ENCODE data around the gene PTTG1IP. TPM values are rescaled to one million over a fixed set of nuclear protein-coding genes. Genes with fewer than 3 reads are reported as not detected.
A peak's percentile ranks its signal among the peaks of the same experiment; 100 is the strongest.

PTTG1IP gene
- polyA plus RNA-seq, 6 donors from 2014 or later = 28.1 to 43.5 (median 36.1) TPM

- peak overlapping the region; percentile 82 to 95 (median 91) for H3K4me3 Mint-ChIP-seq
- no peaks in the 10 kb centered on the region for H3K9me3 Mint-ChIP-seq
- ATAC-seq (ENCODE audit: low read depth in 2 of 2) (peak in 1 of 2 donors; percentile 11), DNase-seq (no peak)
- H3K27ac Mint-ChIP-seq = peak overlapping the region; percentile 27 to 91 (median 61)
- H3K36me3 Mint-ChIP-seq = peaks cover 0 to 13% of the 10 kb centered on the region in 2 donors
- peaks cover 26 to 38% (median 29%) of the 10 kb centered on the region in 3 donors for H3K4me1 Mint-ChIP-seq
- no peaks in the 10 kb centered on the region for H3K27me3 Mint-ChIP-seq
These were observed 70.9 kb downstream of the PTTG1IP start for GRCh38 chr21:44802396-44803153.

GRCh38 chr21:44801468-44802395, 71.8 kb downstream of the PTTG1IP start, which contains the start of gene UBE2G2:
UBE2G2 (minus strand) TSS chr21:44801820; CDS start chr21:44801748, 72 bp downstream.
- Mint-ChIP-seq H3K36me3 (peaks cover 0 to 13% of the 10 kb centered on the region in 2 donors), H3K4me3 (peak within 1 kb of the TSS; percentile 82 to 98 (median 97)), H3K9me3 (no peaks in the 10 kb centered on the region), H3K27ac (peak within 1 kb of the TSS; percentile 55 to 97 (median 94)), H3K27me3 (no peaks in the 10 kb centered on the region), H3K4me1 (peaks cover 29 to 43% (median 29%) of the 10 kb centered on the region in 3 donors)
- DNase-seq (peak; percentile 88), ATAC-seq (ENCODE audit: low read depth in 2 of 2) (peak; percentile 95)

GRCh38 chr21:44800971-44801467, 72.5 kb downstream of the PTTG1IP start:
- no peak for DNase-seq
- peak; percentile 57 to 61 for ATAC-seq (ENCODE audit: low read depth in 2 of 2)
- Mint-ChIP-seq H3K27ac (peak overlapping the region; percentile 41 to 97 (median 94)), H3K4me1 (peaks cover 29 to 51% (median 30%) of the 10 kb centered on the region in 3 donors), H3K36me3 (peaks cover 0 to 13% of the 10 kb centered on the region in 2 donors), H3K4me3 (peak overlapping the region; percentile 82 to 98 (median 97)), H3K27me3 (no peaks in the 10 kb centered on the region), H3K9me3 (no peaks in the 10 kb centered on the region)

- Mint-ChIP-seq H3K27ac (peak overlapping the region in 2 of 6 donors; percentile 62 to 63), H3K27me3 (no peaks in the 10 kb centered on the region), H3K36me3 (peaks cover 0 to 4% of the 10 kb centered on the region in 2 donors), H3K4me3 (peak overlapping the region in 7 of 8 donors; percentile 82 to 98 (median 97)), H3K9me3 (no peaks in the 10 kb centered on the region), H3K4me1 (peaks cover 29 to 57% (median 30%) of the 10 kb centered on the region in 3 donors)
- ATAC-seq (ENCODE audit: low read depth in 2 of 2) = no peak
- no peak for DNase-seq
These were observed 73.4 kb downstream of the PTTG1IP start for GRCh38 chr21:44800103-44800502.

- peak overlapping the region in 7 of 8 donors; percentile 37 to 98 (median 82) for H3K4me3 Mint-ChIP-seq
These were observed 73.8 kb downstream of the PTTG1IP start for GRCh38 chr21:44799646-44800045.

More at GRCh38 chr21:44799646-44800045, 73.8 kb downstream of the PTTG1IP start:
- Mint-ChIP-seq H3K4me1 (peaks cover 29 to 57% (median 30%) of the 10 kb centered on the region in 3 donors), H3K27ac (peak overlapping the region in 2 of 6 donors; percentile 62 to 63), H3K36me3 (no peaks in the 10 kb centered on the region), H3K9me3 (no peaks in the 10 kb centered on the region), H3K27me3 (no peaks in the 10 kb centered on the region)
- DNase-seq (no peak), ATAC-seq (ENCODE audit: low read depth in 2 of 2) (no peak)

Other genes with a start within 250 kb of the PTTG1IP start
- not detected for gene KRTAP10-9, start 246.6 kb downstream of the PTTG1IP start, polyA plus RNA-seq (ENCODE audit: low read depth in 6 of 6)
- gene KRTAP10-10, start 236.3 kb downstream of the PTTG1IP start, polyA plus RNA-seq (ENCODE audit: low read depth in 6 of 6) = not detected
- gene KRTAP10-11, start 227.3 kb downstream of the PTTG1IP start, polyA plus RNA-seq (ENCODE audit: low read depth in 6 of 6) = not detected
- gene KRTAP12-4, start 219.0 kb downstream of the PTTG1IP start, polyA plus RNA-seq (ENCODE audit: low read depth in 6 of 6) = not detected
- not detected for gene KRTAP12-3, start 215.8 kb downstream of the PTTG1IP start, polyA plus RNA-seq (ENCODE audit: low read depth in 6 of 6)
- not detected for gene KRTAP12-2, start 206.8 kb downstream of the PTTG1IP start, polyA plus RNA-seq (ENCODE audit: low read depth in 6 of 6)
- gene KRTAP12-1, start 191.5 kb downstream of the PTTG1IP start, polyA plus RNA-seq (ENCODE audit: low read depth in 6 of 6) = not detected
- not detected for gene KRTAP10-12, start 176.5 kb downstream of the PTTG1IP start, polyA plus RNA-seq (ENCODE audit: low read depth in 6 of 6)
- not detected for gene TSPEAR, start 162.1 kb downstream of the PTTG1IP start, polyA plus RNA-seq (ENCODE audit: low read depth in 6 of 6)
- 10 to 100 TPM; 53.8 to 72.5 (median 59.5) TPM for gene UBE2G2, start 71.9 kb downstream of the PTTG1IP start, polyA plus RNA-seq (ENCODE audit: low read depth in 6 of 6)
- 100 to 1,000 TPM in 1 of 6 donors, 10 to 100 TPM in 5; 71.2 to 100 (median 79.5) TPM for gene SUMO3, start 55.6 kb downstream of the PTTG1IP start, polyA plus RNA-seq (ENCODE audit: low read depth in 6 of 6)
- 100 to 1,000 TPM; 220 to 346 (median 303) TPM for gene ITGB2, start 47.2 kb upstream of the PTTG1IP start, polyA plus RNA-seq (ENCODE audit: low read depth in 6 of 6)
- gene SLX9, start 66.3 kb upstream of the PTTG1IP start, polyA plus RNA-seq (ENCODE audit: low read depth in 6 of 6) = 10 to 100 TPM in 5 of 6 donors, 1 to 10 TPM in 1; 7.8 to 14.2 (median 12.3) TPM
- gene ADARB1, start 200.9 kb upstream of the PTTG1IP start, polyA plus RNA-seq (ENCODE audit: low read depth in 6 of 6) = 10 to 100 TPM; 19.9 to 63.5 (median 28.7) TPM

All from naive B cell (primary cell).